B cell (primary cell): ENCODE results near the gene HOXB9. TPM values are rescaled to one million over a fixed set of nuclear protein-coding genes. Genes with fewer than 3 reads are reported as not detected.

Experiments
- ATAC-seq: fragments of 200-7000 bp; cut with Tn5 transposase; one replicate; pipeline ENCODE4 v1.10.0; 2021; ENCODE audit warnings: low read depth, mild to moderate bottlenecking, moderate number of reproducible peaks, moderate library complexity
- CTCF ChIA-PET: fragments of 350-600 bp; sonication (Branson Sonifier 250); formaldehyde crosslinking; loops from one replicate; lab custom pipeline; 2021; ENCODE audit warnings: antibody characterized with exemption, inconsistent platforms; lab: Charles Lee
- POLR2A ChIA-PET: fragments of 350-600 bp; sonication (Branson Sonifier 250); formaldehyde crosslinking; loops from one replicate; lab custom pipeline; 2021; ENCODE audit warnings: antibody characterized with exemption; lab: Charles Lee
- DNase-seq: peaks from one replicate; pipeline ENCODE4 v3.0.0; 2013
- H2AFZ ChIP-seq: 2 replicates; pipeline ENCODE4 v1.6.1; 2012; ENCODE audit warnings: mild to moderate bottlenecking, low read depth, low read length; ENCODE audit not compliant: insufficient read depth, poor library complexity, severe bottlenecking
- H3K27ac ChIP-seq, 2 donors: 1 replicate in 1 of 2; 2 replicates in 1 of 2; pipeline ENCODE4 v1.5.1; 2012 to 2013; ENCODE audit warnings: low read length in 2 of 2, mild to moderate bottlenecking in 2 of 2, moderate library complexity in 1 of 2
- H3K27me3 ChIP-seq, 4 experiments: fragments of 200-600 bp in 1 of 4; sonication (generic) in 1 of 4; replicated peaks in 1 of 4; 1 replicate in 2 of 4; 2 replicates in 2 of 4; pipeline versions ENCODE4 v1.6.1 to v1.7.0; 2013 to 2016; ENCODE audit warnings: low read length in 3 of 4, mild to moderate bottlenecking in 2 of 4, mixed read lengths in 1 of 4, moderate library complexity in 1 of 4; ENCODE audit not compliant: insufficient read depth in 4 of 4, control insufficient read depth in 3 of 4; ENCODE audit errors: control extremely low read depth in 1 of 4
- H3K36me3 ChIP-seq, 2 experiments: replicated peaks in 1 of 2; 1 replicate in 1 of 2; 2 replicates in 1 of 2; pipeline versions ENCODE4 v1.6.1 to v1.7.1; 2013; ENCODE audit warnings: low read length in 1 of 2; ENCODE audit not compliant: insufficient read depth in 2 of 2, control insufficient read depth in 1 of 2; ENCODE audit errors: control extremely low read depth in 1 of 2, extremely low read depth in 1 of 2
- H3K4me1 ChIP-seq, 2 donors: fragments of 200-600 bp in 1 of 2; sonication (generic) in 1 of 2; 1 replicate in 1 of 2; 2 replicates in 1 of 2; pipeline versions ENCODE4 v1.5.1 to v1.6.1; 2013 to 2017; ENCODE audit warnings: low read length in 2 of 2; ENCODE audit not compliant: control insufficient read depth in 2 of 2, insufficient read depth in 2 of 2
- H3K4me2 ChIP-seq: replicated peaks from 2 replicates; pipeline ENCODE3; 2012; ENCODE audit warnings: mild to moderate bottlenecking, low read depth, low read length; ENCODE audit not compliant: poor library complexity, severe bottlenecking
- H3K4me3 ChIP-seq, 5 experiments: fragments of 200-600 bp in 1 of 5; sonication (generic) in 1 of 5; 1 replicate in 3 of 5; 2 replicates in 2 of 5; pipeline versions ENCODE4 v1.5.1 to v1.7.0; 2011 to 2016; ENCODE audit warnings: low read length in 4 of 5, mild to moderate bottlenecking in 4 of 5, low read depth in 2 of 5, control low read depth in 1 of 5, moderate library complexity in 1 of 5; ENCODE audit not compliant: insufficient read depth in 1 of 5; ENCODE audit errors: control extremely low read depth in 1 of 5, extremely low read depth in 1 of 5
- H3K79me2 ChIP-seq: fragments of 200-600 bp; sonication (generic); one replicate; pipeline ENCODE4 v1.6.0; 2016; ENCODE audit warnings: low read length; ENCODE audit not compliant: control insufficient read depth, insufficient read depth
- H3K9ac ChIP-seq: fragments of 200-600 bp; sonication (generic); 2 replicates; pipeline ENCODE4 v1.6.1; 2017; ENCODE audit warnings: mild to moderate bottlenecking, low read length, moderate library complexity
- H3K9me3 ChIP-seq, 3 donors: one replicate each; pipeline versions ENCODE4 v1.6.1 to v1.7.1; 2013; ENCODE audit warnings: low read length in 2 of 3; ENCODE audit not compliant: control insufficient read depth in 2 of 3, insufficient read depth in 1 of 3; ENCODE audit errors: control extremely low read depth in 1 of 3
- H4K20me1 ChIP-seq: 2 replicates; pipeline ENCODE4 v1.6.0; 2012; ENCODE audit warnings: mild to moderate bottlenecking, low read length; ENCODE audit not compliant: insufficient read depth, control insufficient read depth, poor library complexity, severe bottlenecking
- H3K27ac Mint-ChIP-seq: one replicate; pipeline ENCODE4 v1.8.0; 2021; ENCODE audit warnings: mixed read lengths
- H3K27me3 Mint-ChIP-seq: one replicate; pipeline ENCODE4 v1.8.0; 2021; ENCODE audit warnings: mixed read lengths
- H3K4me1 Mint-ChIP-seq: one replicate; pipeline ENCODE4 v1.8.0; 2021; ENCODE audit warnings: mixed read lengths
- H3K4me3 Mint-ChIP-seq: one replicate; pipeline ENCODE4 v1.8.0; 2021; ENCODE audit warnings: mixed read lengths
- H3K9me3 Mint-ChIP-seq: one replicate; pipeline ENCODE4 v1.8.0; 2022; ENCODE audit warnings: mixed read lengths; ENCODE audit not compliant: insufficient read depth
- EZH2 ChIP-seq: IDR thresholded peaks from 2 replicates; pipeline ENCODE4 v1.6.1; 2012; ENCODE audit warnings: borderline replicate concordance, low read depth, mild to moderate bottlenecking, moderate library complexity, low read length; ENCODE audit not compliant: insufficient read depth, poor library complexity, severe bottlenecking
- WGBS: methylation state at CpG from one replicate; pipeline ENCODE4 v1.1.5; 2013; ENCODE audit warnings: missing lambda C conversion rate; ENCODE audit not compliant: insufficient coverage; 5-methylcytosine and 5-hydroxymethylcytosine counted together
- intact Hi-C: fragments of 100-400 bp; cut with micrococcal nuclease; formaldehyde crosslinking; loops from one replicate; pipeline ENCODE4 v1.10.0; 2022
- polyA plus RNA-seq: library from polyadenylated mRNA; depleted of rRNA; stranded (reverse); fragments of >200 nt; gene quantifications from 2 replicates; pipeline ENCODE4 v1.2.3, GENCODE V29; 2012
- total RNA-seq, 2 donors: library from RNA; stranded (reverse); fragments of 120-200 nt in 1 of 2; gene quantifications; 1 replicate in 1 of 2; 2 replicates in 1 of 2; pipeline versions ENCODE4 v1.2.3 to v1.2.4, GENCODE V29; 2013 to 2022
- TF ChIP-seq, protein P1 (sequence below): fragments of 200-600 bp; IDR thresholded peaks from one replicate; pipeline ENCODE4 v1.8.0; 2022; ENCODE audit warnings: antibody characterized with exemption, mild to moderate bottlenecking

Gene HOXB9
- total and polyA plus RNA-seq, 2 donors (not counting 1 experiment from before 2014, with no cell fraction given): 0.07 TPM; not detected in 1

GRCh38 chr17:48603959-48604769 lies 22.0 kb downstream of the HOXB9 start:
- H3K9me3 Mint-ChIP-seq: no peaks in the 10 kb centered on the region
- Histone ChIP-seq H2AFZ (no peak overlapping the region), H3K27me3 (peaks cover 2 to 89% (median 69%) of the 10 kb centered on the region in 4 experiments), H3K36me3 (no peaks in the 10 kb centered on the region), H3K27ac (no peak overlapping the region), H3K4me1 (peaks cover 7 to 13% of the 10 kb centered on the region in 2 donors), H3K79me2 (no peaks in the 10 kb centered on the region), H3K4me2 (no peak overlapping the region), H3K9ac (no peak overlapping the region), H4K20me1 (no peaks in the 10 kb centered on the region), H3K4me3 (no peak overlapping the region), H3K9me3 (peaks cover 0 to 22% (median 0%) of the 10 kb centered on the region in 3 donors)
- no peak overlapping the region for H3K27ac Mint-ChIP-seq
- no peak for ATAC-seq
- no peak overlapping the region for H3K4me3 Mint-ChIP-seq
- 43% methylated on average over 9 of the region's 21 CpGs for WGBS
- peaks cover 76% of the 10 kb centered on the region for H3K27me3 Mint-ChIP-seq
- intact Hi-C loops: no loop called here
- peaks cover 7% of the 10 kb centered on the region for H3K4me1 Mint-ChIP-seq
- no peak for TF ChIP-seq EZH2
- TF ChIP-seq, protein P1, sequence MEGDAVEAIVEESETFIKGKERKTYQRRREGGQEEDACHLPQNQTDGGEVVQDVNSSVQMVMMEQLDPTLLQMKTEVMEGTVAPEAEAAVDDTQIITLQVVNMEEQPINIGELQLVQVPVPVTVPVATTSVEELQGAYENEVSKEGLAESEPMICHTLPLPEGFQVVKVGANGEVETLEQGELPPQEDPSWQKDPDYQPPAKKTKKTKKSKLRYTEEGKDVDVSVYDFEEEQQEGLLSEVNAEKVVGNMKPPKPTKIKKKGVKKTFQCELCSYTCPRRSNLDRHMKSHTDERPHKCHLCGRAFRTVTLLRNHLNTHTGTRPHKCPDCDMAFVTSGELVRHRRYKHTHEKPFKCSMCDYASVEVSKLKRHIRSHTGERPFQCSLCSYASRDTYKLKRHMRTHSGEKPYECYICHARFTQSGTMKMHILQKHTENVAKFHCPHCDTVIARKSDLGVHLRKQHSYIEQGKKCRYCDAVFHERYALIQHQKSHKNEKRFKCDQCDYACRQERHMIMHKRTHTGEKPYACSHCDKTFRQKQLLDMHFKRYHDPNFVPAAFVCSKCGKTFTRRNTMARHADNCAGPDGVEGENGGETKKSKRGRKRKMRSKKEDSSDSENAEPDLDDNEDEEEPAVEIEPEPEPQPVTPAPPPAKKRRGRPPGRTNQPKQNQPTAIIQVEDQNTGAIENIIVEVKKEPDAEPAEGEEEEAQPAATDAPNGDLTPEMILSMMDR: no peak
- DNase-seq: no peak
- ChIA-PET POLR2A (no interaction called here), CTCF (interaction anchor here (0.6 to 0.7 kb wide), 3 partner anchors 91 to 924 kb away, joined by 3 to 4 read pairs (median 4); no protein-coding TSS in a partner anchor)
